B cell (primary cell): ENCODE results near the gene ERC1. TPM values are rescaled to one million over a fixed set of nuclear protein-coding genes. Genes with fewer than 3 reads are reported as not detected.

Source experiments
- ATAC-seq: fragments of 200-7000 bp; cut with Tn5 transposase; one replicate; pipeline ENCODE4 v1.10.0; 2021; ENCODE audit warnings: low read depth, mild to moderate bottlenecking, moderate number of reproducible peaks, moderate library complexity
- CTCF ChIA-PET: fragments of 350-600 bp; sonication (Branson Sonifier 250); formaldehyde crosslinking; loops from one replicate; lab custom pipeline; 2021; ENCODE audit warnings: antibody characterized with exemption, inconsistent platforms; lab: Charles Lee
- POLR2A ChIA-PET: fragments of 350-600 bp; sonication (Branson Sonifier 250); formaldehyde crosslinking; loops from one replicate; lab custom pipeline; 2021; ENCODE audit warnings: antibody characterized with exemption; lab: Charles Lee
- DNase-seq: peaks from one replicate; pipeline ENCODE4 v3.0.0; 2013
- H2AFZ ChIP-seq: 2 replicates; pipeline ENCODE4 v1.6.1; 2012; ENCODE audit warnings: mild to moderate bottlenecking, low read depth, low read length; ENCODE audit not compliant: insufficient read depth, poor library complexity, severe bottlenecking
- H3K27ac ChIP-seq, 2 donors: 1 replicate in 1 of 2; 2 replicates in 1 of 2; pipeline ENCODE4 v1.5.1; 2012 to 2013; ENCODE audit warnings: low read length in 2 of 2, mild to moderate bottlenecking in 2 of 2, moderate library complexity in 1 of 2
- H3K27me3 ChIP-seq, 4 experiments: fragments of 200-600 bp in 1 of 4; sonication (generic) in 1 of 4; replicated peaks in 1 of 4; 1 replicate in 2 of 4; 2 replicates in 2 of 4; pipeline versions ENCODE4 v1.6.1 to v1.7.0; 2013 to 2016; ENCODE audit warnings: low read length in 3 of 4, mild to moderate bottlenecking in 2 of 4, mixed read lengths in 1 of 4, moderate library complexity in 1 of 4; ENCODE audit not compliant: insufficient read depth in 4 of 4, control insufficient read depth in 3 of 4; ENCODE audit errors: control extremely low read depth in 1 of 4
- H3K36me3 ChIP-seq, 2 experiments: replicated peaks in 1 of 2; 1 replicate in 1 of 2; 2 replicates in 1 of 2; pipeline versions ENCODE4 v1.6.1 to v1.7.1; 2013; ENCODE audit warnings: low read length in 1 of 2; ENCODE audit not compliant: insufficient read depth in 2 of 2, control insufficient read depth in 1 of 2; ENCODE audit errors: control extremely low read depth in 1 of 2, extremely low read depth in 1 of 2
- H3K4me1 ChIP-seq, 2 donors: fragments of 200-600 bp in 1 of 2; sonication (generic) in 1 of 2; 1 replicate in 1 of 2; 2 replicates in 1 of 2; pipeline versions ENCODE4 v1.5.1 to v1.6.1; 2013 to 2017; ENCODE audit warnings: low read length in 2 of 2; ENCODE audit not compliant: control insufficient read depth in 2 of 2, insufficient read depth in 2 of 2
- H3K4me2 ChIP-seq: replicated peaks from 2 replicates; pipeline ENCODE3; 2012; ENCODE audit warnings: mild to moderate bottlenecking, low read depth, low read length; ENCODE audit not compliant: poor library complexity, severe bottlenecking
- H3K4me3 ChIP-seq, 5 experiments: fragments of 200-600 bp in 1 of 5; sonication (generic) in 1 of 5; 1 replicate in 3 of 5; 2 replicates in 2 of 5; pipeline versions ENCODE4 v1.5.1 to v1.7.0; 2011 to 2016; ENCODE audit warnings: low read length in 4 of 5, mild to moderate bottlenecking in 4 of 5, low read depth in 2 of 5, control low read depth in 1 of 5, moderate library complexity in 1 of 5; ENCODE audit not compliant: insufficient read depth in 1 of 5; ENCODE audit errors: control extremely low read depth in 1 of 5, extremely low read depth in 1 of 5
- H3K79me2 ChIP-seq: fragments of 200-600 bp; sonication (generic); one replicate; pipeline ENCODE4 v1.6.0; 2016; ENCODE audit warnings: low read length; ENCODE audit not compliant: control insufficient read depth, insufficient read depth
- H3K9ac ChIP-seq: fragments of 200-600 bp; sonication (generic); 2 replicates; pipeline ENCODE4 v1.6.1; 2017; ENCODE audit warnings: mild to moderate bottlenecking, low read length, moderate library complexity
- H3K9me3 ChIP-seq, 3 donors: one replicate each; pipeline versions ENCODE4 v1.6.1 to v1.7.1; 2013; ENCODE audit warnings: low read length in 2 of 3; ENCODE audit not compliant: control insufficient read depth in 2 of 3, insufficient read depth in 1 of 3; ENCODE audit errors: control extremely low read depth in 1 of 3
- H4K20me1 ChIP-seq: 2 replicates; pipeline ENCODE4 v1.6.0; 2012; ENCODE audit warnings: mild to moderate bottlenecking, low read length; ENCODE audit not compliant: insufficient read depth, control insufficient read depth, poor library complexity, severe bottlenecking
- H3K27ac Mint-ChIP-seq: one replicate; pipeline ENCODE4 v1.8.0; 2021; ENCODE audit warnings: mixed read lengths
- H3K27me3 Mint-ChIP-seq: one replicate; pipeline ENCODE4 v1.8.0; 2021; ENCODE audit warnings: mixed read lengths
- H3K4me1 Mint-ChIP-seq: one replicate; pipeline ENCODE4 v1.8.0; 2021; ENCODE audit warnings: mixed read lengths
- H3K4me3 Mint-ChIP-seq: one replicate; pipeline ENCODE4 v1.8.0; 2021; ENCODE audit warnings: mixed read lengths
- H3K9me3 Mint-ChIP-seq: one replicate; pipeline ENCODE4 v1.8.0; 2022; ENCODE audit warnings: mixed read lengths; ENCODE audit not compliant: insufficient read depth
- CTCF ChIP-seq: fragments of 200-600 bp; IDR thresholded peaks from one replicate; pipeline ENCODE4 v1.8.0; 2022; ENCODE audit warnings: antibody characterized with exemption, mild to moderate bottlenecking
- EZH2 ChIP-seq: IDR thresholded peaks from 2 replicates; pipeline ENCODE4 v1.6.1; 2012; ENCODE audit warnings: borderline replicate concordance, low read depth, mild to moderate bottlenecking, moderate library complexity, low read length; ENCODE audit not compliant: insufficient read depth, poor library complexity, severe bottlenecking
- WGBS: methylation state at CpG from one replicate; pipeline ENCODE4 v1.1.5; 2013; ENCODE audit warnings: missing lambda C conversion rate; ENCODE audit not compliant: insufficient coverage; 5-methylcytosine and 5-hydroxymethylcytosine counted together
- intact Hi-C: fragments of 100-400 bp; cut with micrococcal nuclease; formaldehyde crosslinking; loops from one replicate; pipeline ENCODE4 v1.10.0; 2022
- polyA plus RNA-seq: library from polyadenylated mRNA; depleted of rRNA; stranded (reverse); fragments of >200 nt; gene quantifications from 2 replicates; pipeline ENCODE4 v1.2.3, GENCODE V29; 2012
- total RNA-seq, 2 donors: library from RNA; stranded (reverse); fragments of 120-200 nt in 1 of 2; gene quantifications; 1 replicate in 1 of 2; 2 replicates in 1 of 2; pipeline versions ENCODE4 v1.2.3 to v1.2.4, GENCODE V29; 2013 to 2022

ERC1 gene
- total and polyA plus RNA-seq, 2 donors (not counting 1 experiment from before 2014, with no cell fraction given), result 4.0 to 77.6 TPM

GRCh38 chr12:1273051-1273450 is 282.0 kb downstream of the ERC1 start:
- Histone ChIP-seq H3K9ac (no peak overlapping the region), H3K4me2 (no peak overlapping the region), H4K20me1 (no peaks in the 10 kb centered on the region), H3K27me3 (no peaks in the 10 kb centered on the region), H2AFZ (no peak overlapping the region), H3K36me3 (peaks cover 3 to 6% of the 10 kb centered on the region in 2 experiments), H3K27ac (no peak overlapping the region), H3K4me3 (no peak overlapping the region), H3K4me1 (no peaks in the 10 kb centered on the region), H3K9me3 (no peaks in the 10 kb centered on the region), H3K79me2 (no peaks in the 10 kb centered on the region)
- H3K27ac Mint-ChIP-seq, result no peak overlapping the region
- no peaks in the 10 kb centered on the region for H3K27me3 Mint-ChIP-seq
- no peak for TF ChIP-seq CTCF
- no peak for TF ChIP-seq EZH2
- no CpG with 5 or more reads among the region's 5 CpGs for WGBS
- H3K4me3 Mint-ChIP-seq, result no peak overlapping the region
- intact Hi-C loops, result no loop called here
- H3K9me3 Mint-ChIP-seq, result no peaks in the 10 kb centered on the region
- ATAC-seq, result no peak
- POLR2A ChIA-PET, result no interaction called here
- DNase-seq, result no peak
- H3K4me1 Mint-ChIP-seq, result peaks cover 3% of the 10 kb centered on the region
- CTCF ChIA-PET, result no interaction called here

- no peaks in the 10 kb centered on the region for H3K79me2 ChIP-seq
- ChIA-PET POLR2A (no interaction called here), CTCF (no interaction called here)
- H3K4me1 Mint-ChIP-seq, result peaks cover 5% of the 10 kb centered on the region
- no peaks in the 10 kb centered on the region for H3K27me3 ChIP-seq
- H3K4me1 ChIP-seq, result no peaks in the 10 kb centered on the region
- no peaks in the 10 kb centered on the region for H4K20me1 ChIP-seq
- TF ChIP-seq EZH2, result no peak
- no peak for TF ChIP-seq CTCF
- H2AFZ ChIP-seq, result no peak overlapping the region
- ATAC-seq, result peak; percentile 33
- no peaks in the 10 kb centered on the region for H3K9me3 ChIP-seq
- peak; percentile 17 for DNase-seq
- no peak overlapping the region for H3K27ac Mint-ChIP-seq
- H3K4me3 ChIP-seq, result no peak overlapping the region
- no peak overlapping the region for H3K27ac ChIP-seq
- no peak overlapping the region for H3K4me3 Mint-ChIP-seq
- no peak overlapping the region for H3K4me2 ChIP-seq
- H3K9me3 Mint-ChIP-seq, result no peaks in the 10 kb centered on the region
- H3K36me3 ChIP-seq, result peaks cover 3 to 9% of the 10 kb centered on the region in 2 experiments
- no peak overlapping the region for H3K9ac ChIP-seq
- intact Hi-C loops, result no loop called here
- WGBS, result 82% methylated on average over 3 of the region's 4 CpGs
- H3K27me3 Mint-ChIP-seq, result no peaks in the 10 kb centered on the region
These were observed 286.9 kb downstream of the ERC1 start for GRCh38 chr12:1277905-1278304.
